HG03025 (cell line): ENCODE results near the gene GHDC.
A peak's percentile ranks its signal among the peaks of the same experiment; 100 is the strongest.

ENCODE experiments used
- ATAC-seq: cut with Tn5 transposase; IDR thresholded peaks from one replicate; pipeline ENCODE4 v1.9.1; 2021; ENCODE audit warnings: mild to moderate bottlenecking, moderate library complexity; ENCODE audit not compliant: unreplicated experiment, low FRiP score

The GHDC gene

GRCh38 chr17:42183741-42184711 is 10.3 kb downstream of the GHDC start:
- ATAC-seq = peak; percentile 64

- no peak for ATAC-seq
These were observed 11.2 kb downstream of the GHDC start for GRCh38 chr17:42182927-42183734.

- ATAC-seq = no peak
These were observed 12.5 kb downstream of the GHDC start for GRCh38 chr17:42181851-42182207.

- ATAC-seq = no peak
These were observed 13.1 kb downstream of the GHDC start, which contains the start of gene KCNH4 for GRCh38 chr17:42180922-42181850. TSS of gene KCNH4 (minus strand) at chr17:42181142. CDS start at chr17:42180945, 197 bp downstream.

- ATAC-seq = no peak
These were observed 13.8 kb downstream of the GHDC start for GRCh38 chr17:42180411-42180921.

GRCh38 chr17:42179911-42180410 is 14.3 kb downstream of the GHDC start:
- ATAC-seq = no peak

GRCh38 chr17:42179335-42179734 is 15.0 kb downstream of the GHDC start:
- ATAC-seq = no peak

- ATAC-seq = no peak
These were observed 15.5 kb downstream of the GHDC start for GRCh38 chr17:42178817-42179216.

GRCh38 chr17:42177684-42178083 is 16.6 kb downstream of the GHDC start:
- no peak for ATAC-seq

- ATAC-seq = no peak
These were observed 20.0 kb downstream of the GHDC start for GRCh38 chr17:42174126-42174783.

GRCh38 chr17:42171831-42172230 is 22.5 kb downstream of the GHDC start:
- no peak for ATAC-seq

- no peak for ATAC-seq
These were observed 24.9 kb downstream of the GHDC start for GRCh38 chr17:42169351-42169750.

GRCh38 chr17:42167807-42168206 is 26.5 kb downstream of the GHDC start:
- no peak for ATAC-seq

- no peak for ATAC-seq
These were observed 28.0 kb downstream of the GHDC start for GRCh38 chr17:42166196-42166763.

- no peak for ATAC-seq
These were observed 28.5 kb downstream of the GHDC start for GRCh38 chr17:42165751-42166150.

GRCh38 chr17:42163696-42164407 is 30.4 kb downstream of the GHDC start:
- ATAC-seq = no peak

- no peak for ATAC-seq
These were observed 31.2 kb downstream of the GHDC start for GRCh38 chr17:42163113-42163512.

GRCh38 chr17:42160531-42160910 is 33.8 kb downstream of the GHDC start:
- ATAC-seq = no peak
